ENCODE results near the gene KCNH4. TPM values are rescaled to one million over a fixed set of nuclear protein-coding genes. Genes with fewer than 3 reads are reported as not detected.
"Not testable (repeated sequence)": the region's sequence is repeated elsewhere in the genome, so short reads cannot be mapped to it uniquely, and the experiment has no call there.

The KCNH4 gene
- 0.44 and 0.64 TPM in 2 replicates for total RNA-seq

DNA sequence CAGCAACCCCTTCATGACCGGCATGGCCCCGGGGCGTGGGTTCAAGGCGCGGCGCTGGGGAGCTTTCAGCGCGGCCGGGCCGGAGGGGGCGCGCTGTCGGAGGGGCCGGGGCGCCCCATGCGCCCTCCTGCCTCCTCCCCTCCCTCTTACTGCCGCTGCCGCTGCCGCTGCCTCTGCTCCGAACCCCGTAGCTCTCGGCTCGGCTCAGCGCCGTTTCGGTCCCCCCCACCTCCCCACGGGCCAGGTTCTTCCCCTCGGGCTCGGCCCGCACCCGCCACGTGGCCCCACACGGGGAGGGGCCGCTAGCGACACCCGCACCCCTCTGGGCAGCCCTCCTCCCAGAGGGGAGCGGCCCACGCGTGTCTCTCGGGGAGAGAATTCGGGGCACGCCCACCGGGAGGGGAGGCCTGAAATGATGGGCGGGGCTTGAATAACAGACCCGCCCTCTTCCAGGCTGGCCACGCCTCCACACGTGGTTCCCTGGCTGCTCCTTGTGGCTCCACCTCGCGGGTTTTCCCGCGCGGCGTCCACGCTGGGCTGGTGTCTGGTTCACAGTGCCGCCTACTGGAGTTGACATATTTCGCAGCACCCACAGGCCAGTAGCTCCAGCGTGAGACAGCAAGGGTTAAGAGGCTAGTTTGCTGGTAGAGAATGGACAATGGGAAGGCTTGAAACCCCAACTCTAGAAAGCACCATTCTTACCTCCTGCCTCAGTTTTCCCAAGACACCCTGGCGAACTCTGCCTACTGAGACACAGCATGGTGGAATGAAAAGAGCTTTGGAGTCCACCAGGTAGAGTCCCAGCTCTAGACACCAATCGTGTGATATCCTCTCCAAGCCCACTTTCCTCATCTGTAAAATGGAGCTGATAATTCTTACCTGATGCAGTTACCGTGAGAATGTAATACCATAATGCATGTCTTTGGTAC lies at the start of gene KCNH4:
TSS of gene KCNH4 (minus strand) at position 221 of the 929 bp plus-strand sequence. CDS start at position 24, 197 bp downstream.
- peaks cover 33% of the 10 kb centered on the region for H3K27me3 Mint-ChIP-seq (ENCODE audit: low read depth)
- intact Hi-C loops (cut with micrococcal nuclease), result loop anchor here (2.0 to 5.0 kb wide), 2 partner anchors 26 to 64 kb away; partner anchors contain the start of gene RAB5C
- H3K27ac Mint-ChIP-seq, result no peak within 1 kb of the TSS
- DNase-seq (ENCODE audit: low spot score), result peak; percentile 81
- peak within 1 kb of the TSS; percentile 49 for H3K4me3 Mint-ChIP-seq (ENCODE audit: low read depth)
- H3K4me1 Mint-ChIP-seq (ENCODE audit: low read depth), result peaks cover 42% of the 10 kb centered on the region
- peaks cover 3% of the 10 kb centered on the region for H3K36me3 Mint-ChIP-seq (ENCODE audit: low read depth)
- no peaks in the 10 kb centered on the region for H3K9me3 Mint-ChIP-seq

DNA sequence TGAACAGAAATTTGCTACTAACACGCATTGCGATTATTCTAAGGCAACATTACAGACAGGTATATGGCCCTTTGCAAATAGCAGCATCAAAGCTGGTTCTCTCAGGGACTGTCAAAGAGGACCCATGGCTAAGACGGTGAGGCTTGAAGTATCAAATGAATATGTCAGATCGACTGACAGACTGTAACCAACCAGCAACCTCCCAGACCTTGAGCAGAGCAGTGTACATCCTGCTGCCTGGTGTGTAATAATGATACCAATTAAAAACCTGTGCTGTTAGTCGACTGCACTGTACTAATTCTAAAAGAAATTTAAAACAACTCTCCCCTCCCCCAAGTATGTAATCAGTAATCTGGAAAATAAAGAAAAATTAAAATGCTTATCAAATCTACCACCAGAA lies 49.3 kb upstream of the KCNH4 start:
- Mint-ChIP-seq H3K27ac (peak overlapping the region; percentile 28), H3K4me1 (ENCODE audit: low read depth) (peaks cover 15% of the 10 kb centered on the region), H3K36me3 (ENCODE audit: low read depth) (peaks cover 56% of the 10 kb centered on the region), H3K9me3 (no peaks in the 10 kb centered on the region), H3K27me3 (ENCODE audit: low read depth) (no peaks in the 10 kb centered on the region), H3K4me3 (ENCODE audit: low read depth) (no peak overlapping the region)
- no peak for DNase-seq (ENCODE audit: low spot score)
- intact Hi-C loops (cut with micrococcal nuclease), result no loop called here

DNA sequence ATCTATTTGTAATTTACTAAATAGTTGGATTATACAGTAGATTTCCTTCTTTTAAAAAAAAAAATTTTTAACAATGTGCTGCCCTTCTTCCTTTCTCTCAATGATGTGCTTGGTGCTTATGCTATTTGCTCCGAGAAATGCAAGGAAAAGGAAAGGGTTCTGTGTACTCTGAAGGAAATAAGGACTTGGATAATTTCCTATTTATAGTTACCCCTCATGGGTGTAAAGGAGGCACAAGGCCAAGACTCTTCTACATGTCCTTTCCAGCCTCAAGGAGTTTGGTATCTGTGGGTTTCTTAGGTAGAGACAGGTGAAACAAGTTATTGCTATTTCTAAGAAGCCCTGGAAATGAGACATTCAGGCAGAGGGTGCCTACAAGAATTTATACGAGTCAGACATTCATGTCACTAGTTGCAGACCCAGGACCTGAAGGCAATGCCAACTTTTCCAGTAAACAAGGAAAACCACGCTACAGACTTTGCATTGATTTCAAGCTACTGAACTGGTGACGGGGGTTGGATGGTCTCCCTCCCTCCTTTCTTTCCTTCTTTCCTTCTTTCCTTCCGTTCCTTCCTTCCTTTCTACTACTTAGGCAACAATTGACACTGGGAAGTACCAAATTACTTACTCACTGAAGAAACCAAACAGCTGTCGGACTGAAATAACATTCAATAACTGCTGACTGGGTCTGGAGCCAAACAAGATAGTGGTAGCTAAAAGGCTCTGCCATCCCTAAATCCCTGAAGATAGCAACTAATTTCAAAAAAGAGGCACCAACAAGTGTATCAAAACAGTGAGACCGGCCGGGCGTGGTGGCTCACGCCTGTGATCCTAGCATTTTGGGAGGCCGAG lies 47.1 kb upstream of the KCNH4 start:
- no peaks in the 10 kb centered on the region for H3K9me3 Mint-ChIP-seq
- H3K36me3 Mint-ChIP-seq (ENCODE audit: low read depth), result peaks cover 64% of the 10 kb centered on the region
- no peaks in the 10 kb centered on the region for H3K27me3 Mint-ChIP-seq (ENCODE audit: low read depth)
- no peak for DNase-seq (ENCODE audit: low spot score)
- H3K27ac Mint-ChIP-seq, result peak overlapping the region; percentile 1
- intact Hi-C loops (cut with micrococcal nuclease), result loop anchor here (10.0 kb wide), 1 partner anchor 177 kb away; no protein-coding TSS in a partner anchor
- no peak overlapping the region for H3K4me3 Mint-ChIP-seq (ENCODE audit: low read depth)
- H3K4me1 Mint-ChIP-seq (ENCODE audit: low read depth), result peaks cover 10% of the 10 kb centered on the region

DNA sequence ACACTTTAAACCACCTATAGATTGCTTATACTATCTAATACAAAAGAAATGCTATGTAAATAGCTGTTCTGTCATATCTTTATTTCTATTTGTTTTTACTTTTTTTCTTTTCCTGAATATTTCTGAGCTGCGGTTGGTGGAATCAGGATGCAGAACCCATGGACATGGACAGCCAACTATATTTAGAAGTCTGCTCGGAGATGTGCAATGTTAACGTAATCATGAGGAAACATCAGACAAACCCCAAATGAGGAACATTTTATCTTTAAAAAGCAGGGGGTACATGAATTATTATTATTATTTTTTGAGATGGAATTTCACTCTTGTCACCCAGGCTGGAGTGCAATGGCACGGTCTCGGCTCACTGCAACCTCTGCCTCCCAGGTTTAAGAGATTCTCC lies 44.7 kb upstream of the KCNH4 start:
- H3K27ac Mint-ChIP-seq, result no peak overlapping the region
- H3K4me3 Mint-ChIP-seq (ENCODE audit: low read depth), result no peak overlapping the region
- no peak for DNase-seq (ENCODE audit: low spot score)
- H3K9me3 Mint-ChIP-seq, result no peaks in the 10 kb centered on the region
- no peaks in the 10 kb centered on the region for H3K27me3 Mint-ChIP-seq (ENCODE audit: low read depth)
- peaks cover 72% of the 10 kb centered on the region for H3K36me3 Mint-ChIP-seq (ENCODE audit: low read depth)
- intact Hi-C loops (cut with micrococcal nuclease), result loop anchor here (10.0 kb wide), 1 partner anchor 179 kb away; no protein-coding TSS in a partner anchor
- peaks cover 14% of the 10 kb centered on the region for H3K4me1 Mint-ChIP-seq (ENCODE audit: low read depth)

DNA sequence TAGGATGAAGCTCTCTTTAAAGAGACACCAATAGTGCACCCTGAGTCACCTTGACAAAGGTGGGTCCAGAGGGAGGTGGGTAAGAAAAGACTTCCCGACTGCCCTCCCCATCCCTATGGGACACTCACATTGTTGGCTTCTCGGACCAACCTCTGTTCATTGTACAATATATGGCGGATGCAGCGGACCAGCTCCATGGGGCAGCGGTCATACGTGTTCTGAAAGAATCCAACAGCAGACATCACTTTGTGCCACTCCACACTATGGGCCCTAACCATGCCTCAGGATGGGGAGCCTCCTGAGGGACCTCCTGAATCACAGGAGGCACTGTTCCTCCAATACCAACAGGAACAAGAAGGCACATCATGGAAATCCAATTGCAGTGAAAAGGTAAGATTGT lies 43.7 kb upstream of the KCNH4 start:
- Mint-ChIP-seq H3K4me1 (ENCODE audit: low read depth) (peaks cover 9% of the 10 kb centered on the region), H3K4me3 (ENCODE audit: low read depth) (no peak overlapping the region), H3K36me3 (ENCODE audit: low read depth) (peaks cover 70% of the 10 kb centered on the region), H3K27ac (no peak overlapping the region), H3K27me3 (ENCODE audit: low read depth) (no peaks in the 10 kb centered on the region), H3K9me3 (no peaks in the 10 kb centered on the region)
- intact Hi-C loops (cut with micrococcal nuclease), result loop anchor here (10.0 kb wide), 1 partner anchor 180 kb away; no protein-coding TSS in a partner anchor
- DNase-seq (ENCODE audit: low spot score), result no peak

DNA sequence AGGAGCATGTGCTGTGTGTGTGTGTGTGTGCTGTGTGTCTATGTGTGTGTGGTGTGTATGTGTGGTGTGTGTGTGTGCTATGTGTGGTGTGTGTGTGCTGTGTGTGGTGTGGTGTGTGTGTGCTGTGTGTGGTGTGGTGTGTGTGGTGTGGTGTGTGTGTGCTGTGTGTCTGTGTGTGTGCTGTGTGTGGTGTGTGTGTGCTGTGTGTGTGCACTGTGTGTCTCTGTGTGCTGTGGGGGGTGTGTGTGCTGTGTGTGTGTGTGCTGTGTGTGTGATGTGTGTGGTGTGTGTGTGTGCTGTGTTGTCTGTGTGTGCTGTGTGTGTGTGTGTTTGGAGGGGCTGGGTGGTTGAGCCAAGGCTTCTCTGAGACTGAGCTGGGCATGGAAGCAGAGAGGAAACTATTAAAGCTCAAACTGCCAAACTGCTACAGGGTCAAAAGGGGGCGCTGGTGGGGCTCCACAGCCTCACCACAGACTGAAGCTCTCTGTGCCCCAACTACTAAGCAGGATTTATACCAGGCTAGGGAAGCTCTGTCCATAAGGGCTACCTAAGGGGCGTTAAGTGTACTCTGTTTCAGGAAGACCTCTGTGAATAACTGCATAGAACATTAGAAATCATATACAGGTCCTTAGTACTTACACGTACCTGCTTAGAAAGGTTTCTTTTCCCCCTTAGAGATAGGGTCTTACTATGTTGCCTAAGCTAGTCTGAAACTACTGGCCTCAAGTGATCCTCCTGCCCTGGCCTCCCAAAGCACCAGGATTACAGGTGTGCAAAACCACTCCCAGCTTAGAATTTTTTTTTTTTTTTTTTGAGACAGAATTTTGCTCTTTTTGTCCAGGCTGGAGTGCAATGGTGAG lies 41.2 kb upstream of the KCNH4 start:
- peak overlapping the region; percentile 22 for H3K27ac Mint-ChIP-seq
- intact Hi-C loops (cut with micrococcal nuclease), result loop anchor here (1.0 to 10.0 kb wide), 2 partner anchors 65 to 183 kb away; no protein-coding TSS in a partner anchor
- peaks cover 65% of the 10 kb centered on the region for H3K36me3 Mint-ChIP-seq (ENCODE audit: low read depth)
- no peaks in the 10 kb centered on the region for H3K9me3 Mint-ChIP-seq
- peaks cover 4% of the 10 kb centered on the region for H3K4me1 Mint-ChIP-seq (ENCODE audit: low read depth)
- peak; percentile 38 for DNase-seq (ENCODE audit: low spot score)
- no peak overlapping the region for H3K4me3 Mint-ChIP-seq (ENCODE audit: low read depth)
- no peaks in the 10 kb centered on the region for H3K27me3 Mint-ChIP-seq (ENCODE audit: low read depth)

DNA sequence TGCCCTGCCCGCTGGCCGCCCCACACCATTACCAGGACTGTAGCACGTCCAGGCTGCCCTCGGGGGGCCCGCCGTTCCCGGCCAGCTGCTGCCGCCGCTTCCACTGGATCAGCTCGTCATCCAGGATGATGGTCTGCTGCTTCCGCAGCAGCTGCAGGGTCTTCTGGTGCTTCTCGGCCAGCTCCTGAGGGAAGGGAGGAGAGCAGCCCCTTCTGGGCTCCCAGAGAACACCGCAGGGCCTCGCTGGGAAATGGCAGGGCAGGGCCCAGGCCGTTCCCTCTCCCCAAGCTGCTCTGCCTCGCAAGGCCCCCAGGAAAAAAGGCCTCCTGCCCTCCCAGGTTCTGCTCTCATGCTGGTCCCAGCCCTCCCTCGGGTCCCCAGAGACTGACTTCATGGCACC lies 38.3 kb upstream of the KCNH4 start:
- H3K27me3 Mint-ChIP-seq (ENCODE audit: low read depth); DNase-seq (ENCODE audit: low spot score); H3K9me3 Mint-ChIP-seq; H3K27ac Mint-ChIP-seq; H3K4me3 Mint-ChIP-seq (ENCODE audit: low read depth); intact Hi-C loops (cut with micrococcal nuclease): not testable (repeated sequence)
- Mint-ChIP-seq H3K36me3 (ENCODE audit: low read depth) (peaks cover 70% of the 10 kb centered on the region), H3K4me1 (ENCODE audit: low read depth) (peaks cover 11% of the 10 kb centered on the region)

DNA sequence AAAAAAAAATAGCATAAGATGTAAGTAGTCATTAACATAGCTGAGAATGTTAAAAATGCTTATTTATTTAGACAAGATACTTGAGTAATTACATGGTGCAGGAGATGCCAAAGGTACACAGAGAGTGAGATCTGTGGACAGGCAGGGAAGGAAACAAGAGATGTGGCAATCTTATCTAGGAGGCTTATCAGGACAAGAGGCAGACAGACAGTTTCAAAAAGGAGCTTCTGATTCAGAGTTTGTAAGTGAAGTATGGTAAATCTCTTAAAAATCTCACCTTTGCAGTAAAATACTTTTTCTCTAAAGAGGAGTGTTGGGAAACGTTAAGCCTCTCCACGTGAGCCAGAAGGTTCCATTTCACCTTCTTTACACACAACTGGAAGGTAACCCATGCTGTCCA lies 33.2 kb upstream of the KCNH4 start:
- Mint-ChIP-seq H3K9me3 (no peaks in the 10 kb centered on the region), H3K4me3 (ENCODE audit: low read depth) (no peak overlapping the region), H3K36me3 (ENCODE audit: low read depth) (peaks cover 72% of the 10 kb centered on the region), H3K27me3 (ENCODE audit: low read depth) (no peaks in the 10 kb centered on the region), H3K27ac (peak overlapping the region; percentile 46), H3K4me1 (ENCODE audit: low read depth) (peaks cover 7% of the 10 kb centered on the region)
- DNase-seq (ENCODE audit: low spot score), result no peak
- intact Hi-C loops (cut with micrococcal nuclease), result no loop called here

DNA sequence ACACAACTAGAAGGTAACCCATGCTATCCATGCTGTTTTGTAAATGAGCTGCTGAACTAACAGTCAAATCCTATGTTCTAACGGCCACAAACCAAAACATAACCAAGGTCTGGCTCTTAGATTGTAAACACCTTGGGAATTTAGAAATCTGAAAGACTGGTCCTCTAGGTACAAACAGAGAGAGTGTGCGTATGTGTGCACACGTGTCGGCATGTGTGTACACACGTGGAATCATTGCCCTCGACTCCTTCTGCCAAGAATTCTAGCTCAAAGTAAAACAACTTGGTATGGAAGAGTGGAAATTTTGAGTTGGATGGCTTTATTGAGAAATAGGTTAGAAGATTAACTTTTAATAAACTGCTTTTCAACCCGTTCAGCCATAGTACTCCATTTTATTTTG lies 31.4 kb upstream of the KCNH4 start:
- Mint-ChIP-seq H3K9me3 (no peaks in the 10 kb centered on the region), H3K27ac (no peak overlapping the region), H3K36me3 (ENCODE audit: low read depth) (peaks cover 72% of the 10 kb centered on the region), H3K4me3 (ENCODE audit: low read depth) (no peak overlapping the region), H3K4me1 (ENCODE audit: low read depth) (peaks cover 7% of the 10 kb centered on the region), H3K27me3 (ENCODE audit: low read depth) (no peaks in the 10 kb centered on the region)
- DNase-seq (ENCODE audit: low spot score), result no peak
- intact Hi-C loops (cut with micrococcal nuclease), result no loop called here

DNA sequence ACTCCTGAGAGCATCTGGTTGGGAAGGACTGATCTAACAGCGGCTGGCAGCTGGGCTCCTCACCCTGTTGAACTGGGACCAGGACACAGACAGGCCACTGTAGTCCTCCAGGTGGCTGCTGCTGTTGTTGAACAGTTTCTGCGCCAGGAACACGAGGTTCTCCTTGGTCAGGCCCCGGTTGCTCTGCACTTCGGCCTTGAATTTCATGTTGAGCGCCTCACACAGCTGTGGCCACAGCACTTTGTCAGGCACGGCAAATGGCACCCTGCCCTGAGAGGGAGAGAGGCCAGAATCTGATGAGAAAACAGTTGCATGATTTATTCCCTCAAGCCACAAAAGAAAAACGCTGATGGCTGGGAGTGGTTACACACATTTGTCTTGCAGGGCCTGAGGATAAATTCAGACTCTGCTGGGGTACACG lies 31.0 kb upstream of the KCNH4 start:
- H3K4me3 Mint-ChIP-seq (ENCODE audit: low read depth); H3K4me1 Mint-ChIP-seq (ENCODE audit: low read depth); H3K9me3 Mint-ChIP-seq; H3K27ac Mint-ChIP-seq; H3K27me3 Mint-ChIP-seq (ENCODE audit: low read depth); intact Hi-C loops (cut with micrococcal nuclease); DNase-seq (ENCODE audit: low spot score): not testable (repeated sequence)
- H3K36me3 Mint-ChIP-seq (ENCODE audit: low read depth), result peaks cover 72% of the 10 kb centered on the region

DNA sequence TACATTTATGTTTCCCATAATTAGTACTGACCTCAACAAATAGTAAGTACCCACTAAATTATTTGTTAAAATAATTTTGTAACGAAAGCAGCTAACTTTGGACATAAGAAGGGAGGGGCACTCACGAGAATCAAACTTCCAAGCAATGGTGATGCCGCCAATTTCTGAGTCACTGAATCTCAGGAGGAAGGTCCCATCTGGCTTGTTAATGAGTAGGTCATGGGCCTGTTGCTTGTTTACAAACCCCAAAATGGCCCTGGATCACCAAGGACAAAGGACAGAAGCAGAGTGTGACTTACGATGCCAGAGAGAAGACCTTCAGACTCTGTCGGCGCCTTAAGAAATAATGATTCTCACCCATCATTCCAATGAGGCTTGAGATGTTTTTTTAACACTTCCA lies 29.1 kb upstream of the KCNH4 start:
- no peaks in the 10 kb centered on the region for H3K9me3 Mint-ChIP-seq
- no peak overlapping the region for H3K27ac Mint-ChIP-seq
- DNase-seq (ENCODE audit: low spot score), result no peak
- peaks cover 7% of the 10 kb centered on the region for H3K4me1 Mint-ChIP-seq (ENCODE audit: low read depth)
- H3K36me3 Mint-ChIP-seq (ENCODE audit: low read depth), result peaks cover 72% of the 10 kb centered on the region
- intact Hi-C loops (cut with micrococcal nuclease), result no loop called here
- no peak overlapping the region for H3K4me3 Mint-ChIP-seq (ENCODE audit: low read depth)
- no peaks in the 10 kb centered on the region for H3K27me3 Mint-ChIP-seq (ENCODE audit: low read depth)

DNA sequence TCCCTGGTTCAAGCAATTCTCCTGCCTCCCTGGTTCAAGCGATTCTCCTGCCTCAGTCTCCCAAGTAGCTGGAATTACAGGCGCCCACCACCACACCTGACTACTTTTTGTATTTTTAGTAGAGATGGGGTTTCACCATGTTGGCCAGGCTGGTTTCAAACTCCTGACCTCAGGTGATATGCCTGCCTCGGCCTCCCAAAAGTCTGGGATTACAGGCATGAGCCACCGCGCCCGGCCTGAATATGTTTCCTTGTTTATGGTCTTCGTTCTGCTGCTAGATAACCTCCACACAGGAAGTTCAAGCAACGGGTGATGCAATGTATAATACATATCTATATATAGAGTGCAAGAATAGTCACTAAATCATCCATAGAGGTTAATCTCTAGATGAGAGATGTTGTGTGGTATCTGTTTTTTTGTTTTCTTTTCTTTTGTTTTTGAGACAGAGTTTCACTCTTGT lies 25.2 kb upstream of the KCNH4 start:
- intact Hi-C loops (cut with micrococcal nuclease); H3K4me1 Mint-ChIP-seq (ENCODE audit: low read depth); DNase-seq (ENCODE audit: low spot score); H3K9me3 Mint-ChIP-seq; H3K27ac Mint-ChIP-seq; H3K4me3 Mint-ChIP-seq (ENCODE audit: low read depth); H3K27me3 Mint-ChIP-seq (ENCODE audit: low read depth): not testable (repeated sequence)
- peaks cover 85% of the 10 kb centered on the region for H3K36me3 Mint-ChIP-seq (ENCODE audit: low read depth)
